NCI-H526 (cell line): ENCODE measurements around the gene CYB561D2.

Source experiments
- DNase-seq, 2 experiments: peaks; one replicate each; lab custom pipeline; 2025; lab: John Stamatoyannopoulos, UW

Gene CYB561D2

DNA sequence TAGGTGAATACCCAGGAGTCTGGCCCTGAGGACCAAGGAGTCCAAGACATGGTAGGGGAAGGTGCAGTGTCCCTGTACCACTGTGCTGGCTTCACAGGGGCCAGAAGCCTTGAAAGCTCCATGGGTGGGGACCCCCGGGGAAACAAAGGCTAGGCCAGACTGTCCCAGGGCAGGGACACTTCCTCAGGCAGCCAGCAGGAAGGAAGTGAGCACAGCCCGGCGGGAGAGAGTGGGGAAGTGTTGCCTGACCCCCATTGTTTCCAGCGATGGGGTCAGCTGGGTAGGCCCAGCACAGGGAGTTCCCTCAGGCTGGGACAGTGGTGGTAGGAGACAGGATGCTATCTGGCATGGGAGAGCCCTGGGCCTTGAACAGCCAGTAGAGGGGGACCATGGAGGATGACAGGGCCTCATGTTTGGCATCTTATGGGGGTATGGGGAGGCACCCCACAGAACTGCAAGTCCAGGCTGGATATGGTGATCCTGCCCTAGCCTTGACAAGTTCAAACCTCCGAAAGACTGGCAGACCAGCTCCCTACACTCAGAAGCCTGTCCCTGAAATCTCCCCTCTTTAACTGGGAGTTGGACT lies 27.0 kb upstream of the CYB561D2 start:
- no peak for DNase-seq

DNA sequence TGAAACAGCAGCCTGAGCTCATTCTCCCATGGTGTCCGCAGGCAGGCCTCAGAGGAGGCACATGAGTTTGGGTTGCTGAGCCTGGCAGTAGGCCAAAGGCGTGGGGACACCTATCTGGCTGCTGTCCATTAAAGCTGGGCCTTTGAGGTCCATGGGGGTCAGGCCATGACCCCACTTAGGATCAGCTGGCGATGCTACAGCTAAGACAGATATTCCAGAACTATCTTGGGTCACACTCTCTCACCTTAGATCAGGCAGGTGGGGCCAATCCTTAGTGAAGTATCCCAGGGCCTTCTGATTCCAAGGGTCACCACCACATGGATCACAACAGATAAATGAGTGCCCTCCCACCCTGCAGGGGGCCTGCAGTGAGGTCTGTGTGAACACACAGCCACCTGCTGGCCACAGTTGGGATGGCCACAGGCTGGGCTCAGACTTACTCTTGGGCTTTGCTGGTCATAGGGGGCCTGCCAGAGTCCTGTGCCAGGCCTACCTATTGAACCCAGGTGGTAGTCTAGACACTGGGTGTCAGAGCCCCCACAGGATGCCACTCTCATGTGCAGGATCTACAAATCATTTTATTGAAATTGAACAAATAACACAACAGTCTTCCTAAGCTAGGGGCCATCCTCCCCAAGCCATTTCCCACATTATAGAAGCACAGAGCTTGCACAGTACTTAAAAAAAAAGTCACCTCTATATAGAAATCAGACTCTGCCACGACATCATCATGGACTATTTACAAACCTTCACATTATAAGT lies 26.1 kb upstream of the CYB561D2 start:
- DNase-seq, result peak; percentile 21 to 62

DNA sequence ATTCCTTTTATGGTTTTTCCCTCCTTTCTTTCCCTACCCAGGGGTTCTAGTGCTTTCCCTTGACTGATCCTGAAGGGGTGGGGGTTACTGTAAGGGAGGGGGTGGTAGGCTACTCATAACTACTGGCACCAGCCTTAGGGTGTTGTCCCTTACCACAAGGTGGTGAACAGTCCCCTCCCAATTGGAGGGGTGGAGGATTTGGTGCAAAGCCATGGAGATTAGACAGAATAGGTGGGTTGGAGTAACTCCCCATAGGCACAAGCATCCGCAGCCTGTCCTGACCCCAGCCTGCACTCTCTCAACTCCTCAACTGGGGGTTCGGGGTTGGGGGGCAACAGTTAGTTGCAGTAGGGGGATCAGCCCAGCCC lies 25.6 kb upstream of the CYB561D2 start:
- no peak for DNase-seq

DNA sequence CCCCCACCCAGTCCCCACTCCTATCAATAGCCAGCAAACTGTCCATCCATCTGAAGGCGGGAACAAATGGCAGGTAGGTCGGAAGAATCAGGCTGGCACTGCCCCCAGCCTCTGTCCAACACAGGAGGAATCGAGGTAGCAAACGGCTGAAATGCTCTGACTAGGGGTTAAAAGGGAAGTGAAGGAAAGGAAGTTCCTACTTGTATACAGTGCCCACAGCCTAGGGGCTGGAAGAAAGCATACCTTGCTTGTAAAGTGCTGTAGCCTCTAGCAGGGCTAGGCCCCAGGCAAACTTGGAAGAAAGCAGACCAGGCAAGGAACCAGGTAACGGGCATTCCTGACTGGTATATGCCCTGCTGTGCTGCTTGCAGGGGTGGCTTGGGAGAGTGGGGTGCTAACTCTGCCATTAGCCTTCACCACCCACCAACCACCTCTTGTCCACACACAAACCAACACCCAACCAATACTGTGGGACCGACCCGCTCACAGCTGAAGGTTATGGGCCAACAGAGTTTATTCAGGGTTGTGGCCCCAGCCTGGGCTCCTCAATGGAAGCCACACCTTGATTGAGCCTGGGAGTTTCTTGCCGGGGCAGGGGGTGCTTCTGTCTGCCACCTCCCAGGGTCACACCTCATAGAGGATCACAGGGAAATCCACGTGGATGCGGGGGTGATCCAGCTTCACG lies 25.0 kb upstream of the CYB561D2 start:
- DNase-seq, result no peak

DNA sequence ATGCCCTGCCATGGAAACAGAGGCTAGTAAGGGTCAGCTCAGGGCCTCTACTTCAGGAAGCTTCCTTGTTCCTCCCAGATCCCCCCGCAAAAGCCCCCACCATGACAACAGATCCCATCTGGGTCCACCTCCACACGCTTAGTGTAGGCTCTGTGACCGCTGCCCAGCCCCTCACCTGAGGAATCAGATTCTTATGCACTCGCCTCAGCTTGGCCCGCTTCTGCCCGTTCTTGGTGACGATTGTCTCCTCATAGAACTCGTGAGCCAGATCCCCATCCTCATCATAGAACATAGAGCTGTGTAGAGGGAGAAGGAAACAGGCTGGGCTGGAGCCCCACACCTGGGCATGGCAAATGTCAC lies 24.5 kb upstream of the CYB561D2 start:
- no peak for DNase-seq

DNA sequence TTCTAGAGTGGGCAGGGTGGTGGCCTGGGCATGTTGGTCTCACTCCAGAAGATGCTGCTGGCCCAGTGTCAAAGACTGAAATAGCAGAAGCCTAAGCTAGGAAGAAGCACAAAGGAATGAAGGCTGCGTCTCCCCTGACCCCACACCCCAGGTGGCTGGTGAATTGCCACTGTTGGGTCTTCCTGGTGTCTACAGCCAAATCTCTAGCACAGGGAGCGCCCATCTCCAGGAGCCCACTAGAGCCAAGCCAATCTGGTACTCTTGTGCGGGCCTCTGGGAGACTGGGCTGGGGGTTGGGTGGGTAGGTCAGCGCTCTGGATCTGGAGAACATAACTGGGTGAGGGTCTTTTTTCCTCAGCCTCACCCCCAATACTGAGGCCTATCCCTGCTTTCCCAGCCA lies 23.5 kb upstream of the CYB561D2 start:
- no peak for DNase-seq

DNA sequence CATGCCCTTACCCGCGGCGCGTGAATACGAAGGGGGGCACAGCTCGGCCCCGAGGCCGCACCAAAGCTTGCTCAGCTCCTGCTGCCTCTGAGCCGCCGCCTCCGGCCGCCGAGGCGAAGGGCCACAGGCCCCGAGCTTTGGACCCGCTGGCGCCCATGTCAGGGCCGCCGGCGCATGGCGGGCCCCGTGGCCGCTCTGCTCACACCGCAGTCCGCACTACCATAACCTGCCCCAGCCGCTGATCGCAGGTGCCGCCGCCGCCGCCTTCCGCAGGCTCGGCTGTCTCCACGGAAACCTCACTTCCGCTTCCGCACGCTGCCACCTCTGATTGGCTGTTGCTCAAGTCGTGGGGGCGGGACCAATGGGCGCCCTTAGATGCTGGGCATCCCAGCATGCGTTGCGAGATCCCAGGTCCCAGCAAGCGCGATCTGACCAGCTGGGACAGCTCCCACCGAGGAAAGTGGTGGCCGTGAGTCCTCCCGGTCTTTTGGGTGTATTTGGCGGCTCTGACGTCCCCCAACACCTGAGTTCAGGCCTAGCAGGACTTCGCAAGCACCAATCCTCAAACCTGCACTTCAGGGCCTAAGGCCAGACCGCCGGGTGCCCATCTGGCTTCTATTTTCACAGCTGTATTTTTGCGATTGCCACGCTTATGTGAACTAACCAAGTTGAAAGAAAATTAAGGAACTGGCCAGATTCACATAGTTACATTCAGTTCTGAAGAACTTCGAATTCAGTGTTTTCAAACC lies 22.5 kb upstream of the CYB561D2 start, which contains the start of gene TUSC2:
TUSC2 (minus strand) TSS at position 281 of the 749 bp plus-strand sequence; CDS start at position 157, 124 bp downstream.
- peak; percentile 93 to 99 for DNase-seq

DNA sequence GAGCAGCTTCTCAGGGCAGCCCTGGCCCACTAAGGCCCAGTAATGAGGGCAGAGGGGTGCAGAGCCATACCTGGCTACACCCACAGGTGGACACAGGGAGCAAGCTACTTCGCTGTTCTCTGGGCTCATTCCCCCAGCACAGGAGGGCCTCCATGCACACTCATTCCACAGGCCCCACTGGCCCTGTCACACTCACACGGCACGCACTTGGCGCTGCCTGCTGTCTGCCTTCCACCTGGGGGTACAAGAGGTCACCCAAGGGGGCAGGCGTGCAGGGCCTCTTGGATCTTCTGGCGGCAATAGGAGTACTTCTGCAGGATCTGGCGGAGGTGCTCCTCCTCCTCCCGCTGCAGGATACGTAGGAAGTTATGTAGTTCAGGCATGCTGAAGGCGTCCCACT lies 20.3 kb upstream of the CYB561D2 start:
- DNase-seq, result no peak

DNA sequence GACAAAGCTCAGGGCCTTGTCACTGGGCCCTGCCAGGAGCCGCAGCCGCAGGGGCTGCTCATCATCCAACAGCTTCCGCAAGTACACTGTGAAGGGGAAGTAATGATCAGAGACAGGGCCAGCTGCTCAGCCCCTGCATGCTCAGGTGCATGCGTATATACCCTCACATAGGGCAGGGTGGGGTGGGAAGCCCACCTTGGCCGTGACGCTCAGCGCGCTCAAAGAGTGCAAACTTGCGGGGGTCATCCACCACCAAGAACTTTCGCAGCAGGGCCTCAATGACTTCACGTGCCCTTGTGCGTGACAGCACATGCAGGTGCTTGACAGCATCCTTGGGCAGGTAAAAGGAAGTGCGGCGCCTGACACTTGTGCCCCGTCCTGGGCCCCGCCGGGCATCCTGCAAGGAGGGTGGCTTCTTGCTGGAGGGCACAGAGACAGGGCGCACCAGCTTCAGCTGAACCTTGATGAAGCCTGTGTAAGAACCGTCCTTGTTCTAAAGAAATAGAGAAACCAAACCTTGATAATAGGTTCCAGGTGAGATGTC lies 19.2 kb upstream of the CYB561D2 start:
- DNase-seq, result no peak

DNA sequence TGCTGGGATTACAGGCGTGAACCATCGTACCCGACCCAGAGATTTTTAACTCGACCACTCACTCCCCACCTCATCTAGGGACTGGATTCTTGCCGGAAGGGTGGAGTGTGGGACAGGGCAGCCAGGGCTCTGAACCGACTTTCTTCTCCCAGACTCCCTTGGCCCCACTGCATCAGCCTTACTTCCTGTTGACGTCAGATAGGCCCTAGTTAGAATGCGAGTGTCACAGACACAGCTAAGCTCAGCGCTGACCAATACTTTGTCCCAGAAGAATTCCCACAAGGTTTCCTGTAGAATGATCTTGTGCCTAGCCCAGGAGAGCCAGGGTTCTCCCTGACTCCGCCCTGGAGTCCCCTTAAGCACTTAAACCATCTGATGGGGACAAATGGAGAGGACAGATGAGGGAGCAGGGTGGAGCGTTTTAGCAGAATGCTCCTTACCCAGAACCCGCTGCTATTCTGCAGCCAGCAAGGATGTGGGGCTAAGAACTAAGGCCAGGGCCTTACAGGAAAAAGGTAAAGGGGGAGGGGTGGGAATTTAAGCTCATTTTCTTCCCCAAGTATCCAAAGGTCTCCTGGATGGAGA lies 16.8 kb upstream of the CYB561D2 start:
- no peak for DNase-seq

DNA sequence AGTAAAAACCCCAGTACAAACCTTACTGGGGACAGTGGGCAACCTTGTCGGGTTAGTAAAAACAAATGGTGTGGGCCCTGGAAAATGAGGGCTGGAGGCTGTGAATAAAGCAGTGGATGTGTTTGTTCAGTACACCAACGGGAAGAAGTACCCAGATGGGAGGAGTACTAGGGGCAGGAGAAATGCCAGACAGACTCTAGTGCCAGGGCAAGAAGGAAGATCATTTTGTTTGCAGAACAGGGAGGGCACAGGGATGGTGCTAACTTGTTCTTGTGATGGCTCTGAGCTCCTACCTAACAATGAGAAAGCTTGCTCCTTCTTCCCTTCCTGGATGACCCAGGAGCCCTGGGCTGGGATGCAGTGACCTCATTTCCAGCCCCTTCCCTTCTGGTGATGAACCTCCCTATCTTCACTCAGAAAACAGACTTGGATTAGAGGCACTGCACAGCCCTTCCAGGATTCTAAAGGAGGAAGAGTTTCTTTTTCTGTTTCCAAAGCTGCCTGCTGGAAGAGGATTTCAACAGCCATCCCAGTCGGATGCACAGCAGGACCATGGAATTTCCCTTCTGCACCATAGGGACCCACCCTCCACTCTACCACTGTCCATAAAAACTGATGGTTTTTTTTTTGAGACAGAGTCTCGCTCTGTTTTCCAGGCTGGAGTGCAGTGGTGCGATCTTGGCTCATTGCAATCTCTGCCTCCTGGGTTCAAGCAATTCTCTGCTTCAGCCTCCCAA lies 16.2 kb upstream of the CYB561D2 start:
- no peak for DNase-seq

DNA sequence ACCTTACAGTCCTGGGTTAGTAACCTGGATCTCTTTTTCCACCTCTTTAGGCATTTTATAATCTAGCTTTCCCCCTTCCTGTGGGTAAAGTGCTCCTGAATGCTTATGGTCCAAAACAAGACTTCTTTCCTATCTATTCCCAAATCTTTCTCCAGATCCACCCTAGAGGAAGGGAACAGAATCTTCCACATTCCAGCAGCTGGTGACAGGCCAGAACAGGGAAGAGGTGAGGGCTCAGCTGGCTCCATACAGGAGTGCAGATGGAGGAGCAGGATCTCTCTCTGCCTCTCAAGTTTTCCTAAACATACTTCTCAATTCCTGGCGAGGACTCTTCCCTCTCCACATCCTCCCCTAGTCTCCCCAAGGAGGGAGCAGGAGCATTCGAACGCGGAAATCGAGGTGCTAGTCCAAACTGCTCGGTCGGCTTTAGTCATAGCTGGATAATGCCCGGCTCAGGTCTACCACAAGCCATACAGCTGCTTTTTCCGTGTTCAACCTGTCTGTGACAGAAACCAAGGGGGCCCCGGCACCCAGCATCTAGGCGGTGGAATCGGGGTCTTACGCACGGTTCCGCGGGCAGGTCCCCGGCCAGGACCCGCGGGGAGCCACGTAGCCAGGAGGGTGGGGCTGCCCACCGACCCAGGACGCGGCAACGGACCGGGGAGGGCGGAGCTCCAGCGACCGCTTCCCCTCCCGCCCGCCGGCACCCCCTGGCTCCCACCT lies 14.0 kb upstream of the CYB561D2 start:
- peak in 1 of 2 experiments; percentile 44 for DNase-seq

DNA sequence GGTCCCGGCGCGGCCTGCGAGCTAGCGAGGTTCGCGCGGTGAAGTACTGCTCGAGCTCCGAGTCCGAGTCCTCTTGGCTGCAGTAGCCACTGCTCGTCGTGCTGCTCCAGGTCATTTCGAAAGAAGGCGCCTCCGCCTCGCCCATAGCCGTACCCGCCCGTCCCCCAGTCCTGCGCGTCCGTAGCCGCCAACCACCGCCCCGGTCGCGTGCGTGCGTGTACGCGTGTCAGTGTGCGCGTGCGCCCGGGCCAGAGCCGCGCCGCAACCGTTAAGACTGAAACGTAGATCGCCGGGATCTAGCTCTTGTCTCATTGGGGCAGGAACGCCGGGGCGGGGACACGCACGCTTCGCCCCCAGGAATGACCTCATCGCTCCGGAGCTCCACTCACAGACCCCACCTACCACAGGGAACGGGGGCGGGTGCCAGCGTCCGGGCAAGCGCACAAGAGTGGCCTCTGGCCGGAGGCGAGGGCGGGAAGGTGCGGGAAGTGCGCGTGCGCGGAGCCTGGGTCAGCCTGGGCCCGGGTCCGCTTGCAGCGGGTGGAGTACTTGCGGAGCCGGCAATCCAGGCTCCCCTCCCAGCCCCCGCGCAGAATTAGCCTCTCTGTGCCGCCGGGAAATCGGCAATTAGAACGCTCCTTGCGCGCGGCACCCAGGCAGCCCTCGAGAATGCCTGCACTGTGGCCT lies 13.3 kb upstream of the CYB561D2 start:
- DNase-seq, result peak; percentile 97 to 99

DNA sequence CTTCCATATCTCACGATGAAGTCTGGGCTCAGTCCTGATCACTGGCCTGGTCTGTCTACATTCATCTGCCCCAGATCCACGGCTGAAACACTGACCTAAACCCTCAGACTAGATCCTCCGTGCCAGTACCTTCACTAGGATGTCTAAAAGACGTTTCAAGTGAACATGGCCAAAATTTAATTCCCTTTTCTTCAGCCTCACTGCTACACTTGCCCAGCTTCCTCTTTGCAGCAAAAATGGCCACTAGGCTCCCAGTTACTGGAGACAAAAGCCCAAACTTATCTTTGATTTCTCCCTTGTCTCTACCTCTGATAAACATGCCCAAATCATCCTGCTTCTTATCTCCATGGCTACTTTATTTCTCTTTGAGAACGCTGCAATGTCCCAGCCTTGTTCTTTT lies 11.7 kb upstream of the CYB561D2 start:
- DNase-seq, result no peak

DNA sequence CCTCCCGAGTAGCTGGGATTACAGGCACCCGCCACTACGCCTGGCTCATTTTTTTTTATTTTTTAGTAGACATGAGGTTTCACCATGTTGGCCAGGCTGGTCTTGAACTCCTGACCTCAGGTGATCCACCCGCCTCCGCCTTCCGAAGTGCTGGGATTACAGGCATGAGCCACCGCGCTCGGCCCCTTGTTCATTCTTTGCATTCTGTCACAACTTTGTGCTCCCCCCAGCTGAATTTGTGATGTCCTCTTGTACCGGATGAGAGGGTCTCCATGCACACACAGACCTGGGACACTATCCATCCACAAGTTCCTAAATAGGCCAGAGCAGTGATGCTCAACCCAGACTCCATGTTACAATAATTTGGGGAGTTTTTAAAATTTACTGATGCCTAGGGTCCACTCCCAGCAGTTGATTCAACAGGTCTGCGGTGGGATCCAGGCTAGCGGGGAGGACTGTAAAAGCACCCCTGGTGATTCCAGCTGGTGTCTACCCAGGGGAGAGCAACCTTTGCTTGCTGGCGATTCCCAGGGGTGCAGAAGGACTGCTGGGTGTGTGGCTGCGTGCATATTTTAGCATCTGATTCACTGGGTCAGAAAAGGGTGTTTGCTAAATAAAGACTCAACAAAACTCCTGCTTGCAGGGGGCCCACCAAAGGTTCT lies 11.0 kb upstream of the CYB561D2 start:
- no peak for DNase-seq

DNA sequence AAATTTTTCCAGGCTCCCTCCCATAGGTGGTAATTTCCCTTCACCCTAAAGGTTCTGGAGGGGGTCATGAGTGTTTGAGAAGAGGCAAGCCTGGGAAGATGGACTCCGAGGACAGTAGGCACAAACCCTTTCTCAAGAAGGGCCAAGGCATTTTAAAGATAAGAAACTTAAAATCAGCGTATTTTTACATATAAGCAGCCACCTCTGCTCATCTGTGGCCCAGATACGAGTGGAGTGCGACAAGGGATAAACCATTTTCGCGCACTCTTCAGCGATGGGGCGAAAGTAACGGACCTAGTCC lies 10.6 kb upstream of the CYB561D2 start:
- no peak for DNase-seq

DNA sequence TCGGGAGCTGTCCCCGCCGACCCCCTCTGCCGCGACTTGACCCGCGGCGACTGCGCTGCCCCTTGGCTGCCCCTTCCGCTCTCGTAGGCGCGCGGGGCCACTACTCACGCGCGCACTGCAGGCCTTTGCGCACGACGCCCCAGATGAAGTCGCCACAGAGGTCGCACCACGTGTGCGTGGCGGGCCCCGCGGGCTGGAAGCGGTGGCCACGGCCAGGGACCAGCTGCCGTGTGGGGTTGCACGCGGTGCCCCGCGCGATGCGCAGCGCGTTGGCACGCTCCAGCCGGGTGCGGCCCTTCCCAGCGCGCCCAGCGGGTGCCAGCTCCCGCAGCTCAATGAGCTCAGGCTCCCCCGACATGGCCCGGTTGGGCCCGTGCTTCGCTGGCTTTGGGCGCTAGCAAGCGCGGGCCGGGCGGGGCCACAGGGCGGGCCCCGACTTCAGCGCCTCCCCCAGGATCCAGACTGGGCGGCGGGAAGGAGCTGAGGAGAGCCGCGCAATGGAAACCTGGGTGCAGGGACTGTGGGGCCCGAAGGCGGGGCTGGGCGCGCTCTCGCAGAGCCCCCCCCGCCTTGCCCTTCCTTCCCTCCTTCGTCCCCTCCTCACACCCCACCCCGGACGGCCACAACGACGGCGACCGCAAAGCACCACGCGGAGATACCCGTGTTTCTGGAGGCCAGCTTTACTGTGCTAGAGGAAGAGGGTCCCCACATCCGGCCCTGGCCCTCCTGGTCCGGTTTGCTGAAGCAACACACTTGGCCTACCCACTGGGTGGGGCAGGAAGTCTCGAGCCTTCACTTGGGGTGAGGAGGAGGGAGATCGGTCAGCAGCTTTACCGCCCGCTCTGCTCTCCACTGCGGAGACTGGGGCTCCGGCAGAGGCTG lies 10.0 kb upstream of the CYB561D2 start, which contains the start of gene RASSF1:
RASSF1 (minus strand) TSS at position 389 of the 882 bp plus-strand sequence; CDS start at position 358, 31 bp downstream.
- DNase-seq, result no peak

DNA sequence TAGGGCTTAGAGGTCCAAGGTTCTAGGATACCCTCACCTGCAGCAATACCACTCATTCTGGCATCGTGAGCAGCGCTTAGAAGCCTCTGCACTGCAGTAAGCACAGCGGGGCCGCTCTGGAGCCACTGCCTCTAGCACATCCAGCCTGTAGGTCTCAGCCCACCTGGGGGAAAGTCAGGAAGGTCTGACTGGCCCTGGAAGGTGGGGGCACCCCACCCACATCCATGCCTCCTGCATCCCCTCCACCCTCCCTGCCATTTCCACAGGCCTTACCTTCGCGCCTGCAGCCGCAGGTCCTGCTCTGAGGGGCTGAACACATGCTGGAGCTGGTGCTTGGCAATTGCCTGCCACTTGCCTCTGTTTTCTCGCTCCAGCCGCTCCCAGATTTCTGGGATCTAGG lies 9.1 kb upstream of the CYB561D2 start:
- DNase-seq, result no peak
